Dermis lymphatic vessel endothelial cell (primary cell): ENCODE measurements around the gene TMEM41A. TPM values are rescaled to one million over a fixed set of nuclear protein-coding genes. Genes with fewer than 3 reads are reported as not detected.

Experiments
- total RNA-seq: library from RNA; depleted of rRNA; stranded (reverse); fragments of >200 nt; gene quantifications from 2 replicates; pipeline ENCODE4 v1.2.1, GENCODE V29; 2014

Gene TMEM41A
- total RNA-seq = 6.4 and 6.8 TPM in 2 replicates

DNA sequence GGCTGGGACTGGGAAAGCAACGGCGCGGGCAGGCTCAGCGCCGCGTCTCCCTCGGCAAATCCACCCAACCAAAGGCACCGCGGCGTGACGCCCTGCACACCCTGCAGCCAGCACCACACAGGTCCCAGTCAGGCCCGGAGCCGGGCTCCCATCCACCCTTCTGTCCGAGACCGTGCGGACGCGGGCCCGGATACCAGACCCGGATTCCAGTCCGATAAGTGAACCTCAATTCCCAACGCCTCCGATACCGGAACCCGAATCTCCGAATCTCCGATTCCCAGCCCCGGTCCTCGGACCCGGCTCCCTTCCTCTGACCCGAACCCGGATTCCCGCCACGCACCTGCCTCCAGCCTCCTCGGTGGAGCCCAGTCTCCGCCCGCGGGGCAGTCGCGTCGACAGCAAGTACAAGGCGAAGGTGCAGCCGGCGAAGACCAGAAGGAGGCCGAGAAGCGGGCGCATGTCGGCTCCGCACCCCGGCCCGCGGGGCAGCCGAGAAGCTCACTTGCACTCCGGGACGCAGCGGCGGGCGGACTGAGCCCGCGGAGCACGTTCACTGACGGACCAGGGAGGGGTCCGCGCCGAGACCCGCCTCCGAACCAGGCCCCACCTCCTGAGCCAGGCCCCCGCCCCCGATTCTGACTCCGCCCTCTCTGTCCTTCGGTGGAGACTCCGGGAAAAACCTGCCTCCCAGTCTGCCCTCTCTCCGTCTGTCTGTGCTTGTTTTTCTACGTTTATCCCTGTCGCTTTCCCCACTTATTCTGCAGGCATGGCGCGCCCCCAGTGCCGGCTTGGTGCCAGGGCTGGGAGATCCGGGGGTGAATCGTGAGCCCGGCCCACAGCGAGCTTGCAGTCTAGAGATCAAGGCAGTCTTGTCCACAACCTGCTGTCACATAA is at the start of gene TMEM41A:
TMEM41A (minus strand) TSS at position 533 of the 894 bp plus-strand sequence; CDS start at position 459, 74 bp downstream.

Other genes starting within 250 kb of the TMEM41A start
- 4.1 and 6.6 TPM in 2 replicates for gene EHHADH, start 245.0 kb downstream of the TMEM41A start, total RNA-seq
- 9.4 and 12.6 TPM in 2 replicates for gene MAP3K13, start 135.9 kb downstream of the TMEM41A start, total RNA-seq
- under 0.01 and 0.11 TPM in 2 replicates for gene LIPH, start 53.6 kb upstream of the TMEM41A start, total RNA-seq
- 25.2 and 26.7 TPM in 2 replicates for gene SENP2, start 87.3 kb upstream of the TMEM41A start, total RNA-seq